ENCODE data around the gene DENND11. TPM values are rescaled to one million over a fixed set of nuclear protein-coding genes. Genes with fewer than 3 reads are reported as not detected.
"Not testable (repeated sequence)": the region's sequence is repeated elsewhere in the genome, so short reads cannot be mapped to it uniquely, and the experiment has no call there.

DENND11 gene
- total RNA-seq, 1 experiment from 2014 or later, result 13.4 TPM

GRCh38 chr7:141700296-141700847 lies 1.6 kb downstream of the DENND11 start:
- no peak for DNase-seq
- Histone ChIP-seq H3K4me3 (ENCODE audit: insufficient read depth, low read depth, low read length) (no peak overlapping the region), H3K36me3 (replicated peaks; ENCODE audit: control insufficient read depth, insufficient read depth, low read length) (no peaks in the 10 kb centered on the region), H3K27me3 (ENCODE audit: control insufficient read depth, insufficient read depth, low read length) (peaks cover 5% of the 10 kb centered on the region)

GRCh38 chr7:141699860-141700259 lies 2.1 kb downstream of the DENND11 start:
- Histone ChIP-seq H3K4me3 (ENCODE audit: insufficient read depth, low read depth, low read length) (no peak overlapping the region), H3K36me3 (replicated peaks; ENCODE audit: control insufficient read depth, insufficient read depth, low read length) (no peaks in the 10 kb centered on the region), H3K27me3 (ENCODE audit: control insufficient read depth, insufficient read depth, low read length) (peaks cover 5% of the 10 kb centered on the region)
- DNase-seq, result no peak

- no peak for DNase-seq
- peaks cover 5% of the 10 kb centered on the region for H3K27me3 ChIP-seq (ENCODE audit: control insufficient read depth, insufficient read depth, low read length)
- H3K4me3 ChIP-seq (ENCODE audit: insufficient read depth, low read depth, low read length), result no peak overlapping the region
- no peaks in the 10 kb centered on the region for H3K36me3 ChIP-seq (replicated peaks; ENCODE audit: control insufficient read depth, insufficient read depth, low read length)
Observed at GRCh38 chr7:141698247-141699015, 3.5 kb downstream of the DENND11 start.

GRCh38 chr7:141697211-141697871 lies 4.6 kb downstream of the DENND11 start:
- DNase-seq, result no peak
- H3K27me3 ChIP-seq (ENCODE audit: control insufficient read depth, insufficient read depth, low read length), result no peaks in the 10 kb centered on the region
- no peaks in the 10 kb centered on the region for H3K36me3 ChIP-seq (replicated peaks; ENCODE audit: control insufficient read depth, insufficient read depth, low read length)
- no peak overlapping the region for H3K4me3 ChIP-seq (ENCODE audit: insufficient read depth, low read depth, low read length)

GRCh38 chr7:141696348-141696747 lies 5.6 kb downstream of the DENND11 start:
- no peak overlapping the region for H3K4me3 ChIP-seq (ENCODE audit: insufficient read depth, low read depth, low read length)
- DNase-seq, result no peak
- no peaks in the 10 kb centered on the region for H3K27me3 ChIP-seq (ENCODE audit: control insufficient read depth, insufficient read depth, low read length)
- no peaks in the 10 kb centered on the region for H3K36me3 ChIP-seq (replicated peaks; ENCODE audit: control insufficient read depth, insufficient read depth, low read length)

GRCh38 chr7:141695803-141696289 lies 6.1 kb downstream of the DENND11 start:
- Histone ChIP-seq H3K36me3 (replicated peaks; ENCODE audit: control insufficient read depth, insufficient read depth, low read length) (no peaks in the 10 kb centered on the region), H3K27me3 (ENCODE audit: control insufficient read depth, insufficient read depth, low read length) (no peaks in the 10 kb centered on the region), H3K4me3 (ENCODE audit: insufficient read depth, low read depth, low read length) (no peak overlapping the region)
- DNase-seq, result no peak

- no peaks in the 10 kb centered on the region for H3K27me3 ChIP-seq (ENCODE audit: control insufficient read depth, insufficient read depth, low read length)
- DNase-seq, result no peak
- H3K4me3 ChIP-seq (ENCODE audit: insufficient read depth, low read depth, low read length), result no peak overlapping the region
- H3K36me3 ChIP-seq (replicated peaks; ENCODE audit: control insufficient read depth, insufficient read depth, low read length), result no peaks in the 10 kb centered on the region
Observed at GRCh38 chr7:141693082-141693481, 8.9 kb downstream of the DENND11 start.

GRCh38 chr7:141691961-141692360 lies 10.0 kb downstream of the DENND11 start:
- DNase-seq, result no peak
- Histone ChIP-seq H3K27me3 (ENCODE audit: control insufficient read depth, insufficient read depth, low read length) (no peaks in the 10 kb centered on the region), H3K36me3 (replicated peaks; ENCODE audit: control insufficient read depth, insufficient read depth, low read length) (no peaks in the 10 kb centered on the region), H3K4me3 (ENCODE audit: insufficient read depth, low read depth, low read length) (no peak overlapping the region)

GRCh38 chr7:141691540-141691939 lies 10.4 kb downstream of the DENND11 start:
- H3K4me3 ChIP-seq (ENCODE audit: insufficient read depth, low read depth, low read length), result no peak overlapping the region

GRCh38 chr7:141689072-141689825 lies 12.7 kb downstream of the DENND11 start:
- not testable (repeated sequence) for H3K27me3 ChIP-seq (ENCODE audit: control insufficient read depth, insufficient read depth, low read length); H3K4me3 ChIP-seq (ENCODE audit: insufficient read depth, low read depth, low read length); DNase-seq; H3K36me3 ChIP-seq (replicated peaks; ENCODE audit: control insufficient read depth, insufficient read depth, low read length)

More at GRCh38 chr7:141691540-141691939, 10.4 kb downstream of the DENND11 start:
- no peaks in the 10 kb centered on the region for H3K36me3 ChIP-seq (replicated peaks; ENCODE audit: control insufficient read depth, insufficient read depth, low read length)
- no peaks in the 10 kb centered on the region for H3K27me3 ChIP-seq (ENCODE audit: control insufficient read depth, insufficient read depth, low read length)
- no peak for DNase-seq

GRCh38 chr7:141688043-141688442 lies 13.9 kb downstream of the DENND11 start:
- no peak for DNase-seq
- no peak overlapping the region for H3K4me3 ChIP-seq (ENCODE audit: insufficient read depth, low read depth, low read length)
- peaks cover 2% of the 10 kb centered on the region for H3K36me3 ChIP-seq (replicated peaks; ENCODE audit: control insufficient read depth, insufficient read depth, low read length)
- no peaks in the 10 kb centered on the region for H3K27me3 ChIP-seq (ENCODE audit: control insufficient read depth, insufficient read depth, low read length)

- no peaks in the 10 kb centered on the region for H3K27me3 ChIP-seq (ENCODE audit: control insufficient read depth, insufficient read depth, low read length)
- H3K36me3 ChIP-seq (replicated peaks; ENCODE audit: control insufficient read depth, insufficient read depth, low read length), result peaks cover 2% of the 10 kb centered on the region
- H3K4me3 ChIP-seq (ENCODE audit: insufficient read depth, low read depth, low read length), result no peak overlapping the region
- DNase-seq, result no peak
Observed at GRCh38 chr7:141686670-141687069, 15.3 kb downstream of the DENND11 start.

GRCh38 chr7:141686074-141686473 lies 15.9 kb downstream of the DENND11 start:
- no peak overlapping the region for H3K4me3 ChIP-seq (ENCODE audit: insufficient read depth, low read depth, low read length)
- H3K36me3 ChIP-seq (replicated peaks; ENCODE audit: control insufficient read depth, insufficient read depth, low read length), result peaks cover 2% of the 10 kb centered on the region
- no peaks in the 10 kb centered on the region for H3K27me3 ChIP-seq (ENCODE audit: control insufficient read depth, insufficient read depth, low read length)
- no peak for DNase-seq

- no peak overlapping the region for H3K4me3 ChIP-seq (ENCODE audit: insufficient read depth, low read depth, low read length)
- no peak for DNase-seq
- peaks cover 2% of the 10 kb centered on the region for H3K36me3 ChIP-seq (replicated peaks; ENCODE audit: control insufficient read depth, insufficient read depth, low read length)
- no peaks in the 10 kb centered on the region for H3K27me3 ChIP-seq (ENCODE audit: control insufficient read depth, insufficient read depth, low read length)
Observed at GRCh38 chr7:141685285-141686023, 16.5 kb downstream of the DENND11 start.
